ENCODE measurements around the gene GPR27. TPM values are rescaled to one million over a fixed set of nuclear protein-coding genes. Genes with fewer than 3 reads are reported as not detected.

The GPR27 gene
- total and polyA plus RNA-seq, 2 of the 8 experiments (the other 6 are each of a cell fraction or from before 2014, with no cell fraction given), result 11.3 to 12.5 TPM

DNA sequence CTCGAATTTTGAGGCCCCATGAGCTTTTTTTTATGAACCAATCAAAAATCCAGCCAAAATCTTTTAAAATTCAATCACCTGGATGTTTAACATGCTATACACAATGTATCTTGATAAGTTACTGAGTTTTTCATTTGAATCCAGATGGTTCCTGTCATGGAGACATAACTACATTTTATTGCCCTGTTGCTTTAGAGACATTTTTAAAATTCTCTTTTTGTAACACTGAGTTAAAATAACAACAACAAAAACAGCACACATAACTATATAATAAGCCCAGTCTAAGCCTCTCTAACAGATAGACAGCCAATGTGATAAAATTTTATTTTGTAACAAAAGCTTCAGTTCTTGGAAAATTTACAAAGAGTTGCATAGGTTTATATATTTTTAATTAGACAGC, 29.5 kb downstream of the GPR27 start:
- no peak overlapping the region for H3K14ac ChIP-seq (ENCODE audit: insufficient read length)
- WGBS, 2 experiments (ENCODE audit: extremely low coverage in 1 of 2, insufficient coverage in 1 of 2, insufficient read length in 1 of 2, insufficient replicate concordance in 2 of 2, low coverage in 1 of 2, low lambda C conversion rate in 2 of 2, missing lambda C conversion rate in 1 of 2), result 64% methylated on average over 1 of the region's 1 CpG; no CpG with 5 or more reads in 1 of the 2 experiments
- H3K79me1 ChIP-seq (ENCODE audit: low read depth, low read length), result no peaks in the 10 kb centered on the region
- H3K4me3 ChIP-seq (ENCODE audit: extremely low read depth in 1 of 4, insufficient read depth in 2 of 4, low read depth in 3 of 4, low read length in 4 of 4), result no peak overlapping the region
- no peaks in the 10 kb centered on the region for H3K79me2 ChIP-seq (ENCODE audit: control insufficient read depth in 1 of 2, insufficient read depth in 2 of 2, low read length in 2 of 2)
- no peak overlapping the region for H2BK15ac ChIP-seq (ENCODE audit: low read length)
- peaks cover 19 to 49% (median 33%) of the 10 kb centered on the region in 4 experiments for H3K27me3 ChIP-seq (replicated peaks in 1 of 4; ENCODE audit: control insufficient read depth in 3 of 4, extremely low read depth in 1 of 4, insufficient read depth in 3 of 4, low read length in 3 of 4)
- H3K4ac ChIP-seq (replicated peaks; ENCODE audit: insufficient read length, low read depth, low read length), result no peak overlapping the region
- H3K36me3 ChIP-seq (ENCODE audit: control insufficient read depth in 2 of 4, insufficient read depth in 4 of 4, low read length in 3 of 4), result no peaks in the 10 kb centered on the region
- H2AK5ac ChIP-seq (ENCODE audit: low read depth, low read length), result no peak overlapping the region
- H3K27ac ChIP-seq (ENCODE audit: low read depth, low read length), result no peak overlapping the region
- H3K4me1 ChIP-seq (replicated peaks in 1 of 4; ENCODE audit: control insufficient read depth in 3 of 4, insufficient read depth in 4 of 4, low read length in 3 of 4), result peaks cover 9 to 19% (median 14%) of the 10 kb centered on the region in 4 experiments
- DNase-seq (ENCODE audit: low read depth in 1 of 2, low spot score in 2 of 2) (no peak), FAIRE-seq (no peak)
- CTCF ChIA-PET (ENCODE audit: partially characterized antibody), result interaction anchor here (1.7 kb wide), 1 partner anchor 53 kb away, joined by 5 read pairs; no protein-coding TSS in a partner anchor
- no peak overlapping the region for H2AFZ ChIP-seq (ENCODE audit: low read length)
- H2BK12ac ChIP-seq (ENCODE audit: low read depth, low read length), result no peak overlapping the region
- no peak overlapping the region for H3K4me2 ChIP-seq (ENCODE audit: insufficient read depth in 1 of 2, low read depth in 2 of 2, low read length in 2 of 2)
- no peak overlapping the region for H3K9ac ChIP-seq (replicated peaks in 1 of 4; ENCODE audit: extremely low read depth in 1 of 4, low read depth in 3 of 4, low read length in 3 of 4)
- no peak overlapping the region for H2BK5ac ChIP-seq (ENCODE audit: low read depth, low read length)
- H4K5ac ChIP-seq (ENCODE audit: insufficient read length, low read depth, low read length), result no peak overlapping the region
- H3K23me2 ChIP-seq (ENCODE audit: low read depth, low read length), result peaks cover 7% of the 10 kb centered on the region; the same call in 1 of the 2 replicates
- no peak overlapping the region for H2BK20ac ChIP-seq (ENCODE audit: low read length)
- no peaks in the 10 kb centered on the region for H4K20me1 ChIP-seq (replicated peaks in 1 of 2; ENCODE audit: control insufficient read depth in 1 of 2, insufficient read depth in 2 of 2, low read length in 2 of 2)
- POLR2A ChIA-PET (ENCODE audit: partially characterized antibody), result no interaction called here
- H3K23ac ChIP-seq (ENCODE audit: insufficient read length), result no peak overlapping the region
- no peak overlapping the region for H2BK120ac ChIP-seq (replicated peaks; ENCODE audit: low read depth, low read length)
- H3K56ac ChIP-seq (replicated peaks; ENCODE audit: insufficient read length, low read depth, low read length), result no peak overlapping the region
- H3K9me3 ChIP-seq (ENCODE audit: insufficient read depth in 2 of 2, low read depth in 1 of 2, low read length in 1 of 2), result no peaks in the 10 kb centered on the region
- H4K8ac ChIP-seq (ENCODE audit: extremely low read depth, insufficient read depth, low read length), result no peak overlapping the region
- H3K18ac ChIP-seq (ENCODE audit: extremely low read depth, low read length), result no peak overlapping the region
- H4K91ac ChIP-seq (replicated peaks; ENCODE audit: insufficient read length, low read length), result no peak overlapping the region
- TF ChIP-seq CHD2 (IDR thresholded peaks at IDR 0.05; ENCODE audit: low read length) (no peak), SRF (IDR thresholded peaks at IDR 0.05; ENCODE audit: low read depth, low read length) (no peak), KDM1A (IDR thresholded peaks at IDR 0.05; ENCODE audit: borderline replicate concordance, low read length) (no peak), KDM5A (IDR thresholded peaks at IDR 0.05; ENCODE audit: low read length) (no peak), BACH1 (IDR thresholded peaks at IDR 0.05; ENCODE audit: low read length) (no peak), EZH2 (IDR thresholded peaks at IDR 0.05; ENCODE audit: low read depth, low read length, severe bottlenecking) (no peak), KDM4A (IDR thresholded peaks at IDR 0.05; ENCODE audit: low read depth, low read length, severe bottlenecking) (no peak), ASH2L (IDR thresholded peaks at IDR 0.05; ENCODE audit: low read length) (no peak), SUZ12 (IDR thresholded peaks at IDR 0.05; ENCODE audit: low read length) (no peak), FOSL1 (IDR thresholded peaks at IDR 0.05; ENCODE audit: insufficient read depth, low read depth, low read length) (no peak), JUND (IDR thresholded peaks at IDR 0.05; ENCODE audit: low read length) (no peak), TBP (IDR thresholded peaks at IDR 0.05; ENCODE audit: low read depth, low read length) (no peak), SAP30 (IDR thresholded peaks at IDR 0.05; ENCODE audit: insufficient read depth, insufficient replicate concordance, low read length) (no peak), RNF2 (IDR thresholded peaks at IDR 0.05; ENCODE audit: borderline replicate concordance, low read depth, low read length, missing control alignments, poor library complexity, severe bottlenecking) (no peak), NANOG (IDR thresholded peaks at IDR 0.05; ENCODE audit: insufficient read depth, low read depth, low read length, poor library complexity, severe bottlenecking) (no peak)

Data from H1 (cell line).